IPS-18c (cell line): ENCODE measurements around the gene JUNB.

Source experiments
- H3K4me3 ChIP-seq: 2 replicates; pipeline ENCODE4 v1.7.0; 2013; ENCODE audit warnings: low read depth, mild to moderate bottlenecking, low read length, moderate library complexity; ENCODE audit not compliant: insufficient read depth
- H3K9me3 ChIP-seq: one replicate; pipeline ENCODE4 v1.6.1; 2013; ENCODE audit warnings: mild to moderate bottlenecking, low read length, moderate library complexity; ENCODE audit not compliant: control insufficient read depth, insufficient read depth

Gene JUNB

GRCh38 chr19:12784871-12785430, 6.3 kb upstream of the JUNB start:
- Histone ChIP-seq H3K4me3 (no peak overlapping the region), H3K9me3 (no peaks in the 10 kb centered on the region)

- Histone ChIP-seq H3K4me3 (no peak overlapping the region), H3K9me3 (no peaks in the 10 kb centered on the region)
These were observed 5.8 kb upstream of the JUNB start for GRCh38 chr19:12785431-12786031.

- no peaks in the 10 kb centered on the region for H3K9me3 ChIP-seq
- H3K4me3 ChIP-seq: no peak overlapping the region
These were observed 5.0 kb upstream of the JUNB start for GRCh38 chr19:12786141-12786870.

GRCh38 chr19:12786952-12787351, 4.3 kb upstream of the JUNB start:
- H3K4me3 ChIP-seq: no peak overlapping the region
- no peaks in the 10 kb centered on the region for H3K9me3 ChIP-seq

GRCh38 chr19:12787458-12787857, 3.8 kb upstream of the JUNB start:
- H3K4me3 ChIP-seq: no peak overlapping the region
- H3K9me3 ChIP-seq: no peaks in the 10 kb centered on the region

- H3K9me3 ChIP-seq: no peaks in the 10 kb centered on the region
- no peak overlapping the region for H3K4me3 ChIP-seq
These were observed 3.1 kb upstream of the JUNB start for GRCh38 chr19:12788042-12788681.

GRCh38 chr19:12788682-12789097, 2.6 kb upstream of the JUNB start:
- no peaks in the 10 kb centered on the region for H3K9me3 ChIP-seq
- peak overlapping the region; percentile 40 for H3K4me3 ChIP-seq

GRCh38 chr19:12789098-12789903, 2.0 kb upstream of the JUNB start:
- Histone ChIP-seq H3K4me3 (peak overlapping the region; percentile 61), H3K9me3 (no peaks in the 10 kb centered on the region)

- Histone ChIP-seq H3K9me3 (no peaks in the 10 kb centered on the region), H3K4me3 (peak overlapping the region; percentile 61)
These were observed 1.2 kb upstream of the JUNB start for GRCh38 chr19:12789904-12790619.

GRCh38 chr19:12790628-12791344, 500 bp upstream of the JUNB start:
- H3K4me3 ChIP-seq: peak overlapping the region; percentile 61
- H3K9me3 ChIP-seq: no peaks in the 10 kb centered on the region

- Histone ChIP-seq H3K4me3 (peak overlapping the region; percentile 61), H3K9me3 (no peaks in the 10 kb centered on the region)
These were observed 966 bp downstream of the JUNB start for GRCh38 chr19:12792051-12792852.

- peak overlapping the region; percentile 61 for H3K4me3 ChIP-seq
- no peaks in the 10 kb centered on the region for H3K9me3 ChIP-seq
These were observed 1.6 kb downstream of the JUNB start for GRCh38 chr19:12792853-12793289.

GRCh38 chr19:12793290-12794195, 2.3 kb downstream of the JUNB start:
- H3K9me3 ChIP-seq: no peaks in the 10 kb centered on the region
- peak overlapping the region; percentile 61 for H3K4me3 ChIP-seq

GRCh38 chr19:12794196-12794941, 3.1 kb downstream of the JUNB start:
- Histone ChIP-seq H3K9me3 (no peaks in the 10 kb centered on the region), H3K4me3 (peak overlapping the region; percentile 61; the same call in 1 of the 2 replicates)
